ENCODE data around the gene DLGAP4. TPM values are rescaled to one million over a fixed set of nuclear protein-coding genes. Genes with fewer than 3 reads are reported as not detected.
"Not testable (repeated sequence)": the region's sequence is repeated elsewhere in the genome, so short reads cannot be mapped to it uniquely, and the experiment has no call there.

DLGAP4 gene
- total RNA-seq, 5 donors from 2014 or later (not counting 1 experiment from before 2014, with no cell fraction given), result 36.4 to 54.4 (median 43.9) TPM

GRCh38 chr20:36471885-36472636 is 165.9 kb downstream of the DLGAP4 start:
- H3K4me1 ChIP-seq (ENCODE audit: control insufficient read depth in 1 of 2, extremely low read depth in 1 of 2, insufficient read depth in 2 of 2, low read length in 2 of 2), result peaks cover 30 to 42% of the 10 kb centered on the region in 2 experiments
- ATAC-seq (replicated peaks in 1 of 4), result no peak
- no peaks in the 10 kb centered on the region for H3K9me3 ChIP-seq
- Mint-ChIP-seq H3K27ac (peak overlapping the region; percentile 83 to 86), H3K27me3 (no peaks in the 10 kb centered on the region), H3K36me3 (peaks cover 4% of the 10 kb centered on the region), H3K9me3 (no peaks in the 10 kb centered on the region), H3K4me1 (peaks cover 59 to 69% (median 68%) of the 10 kb centered on the region in 3 donors), H3K4me3 (peak overlapping the region; percentile 52 to 67 (median 65))
- POLR2A ChIA-PET, result interaction anchor here in 1 of 2 donors (0.6 kb wide), 1 partner anchor 337 kb away, joined by 5 read pairs; no protein-coding TSS in a partner anchor
- 94% methylated on average over 3 of the region's 9 CpGs for WGBS (ENCODE audit: insufficient coverage)
- H3K27ac ChIP-seq (ENCODE audit: low read length), result peak overlapping the region; percentile 66
- no peaks in the 10 kb centered on the region for H3K36me3 ChIP-seq (ENCODE audit: control insufficient read depth in 2 of 2, extremely low read depth in 1 of 2, insufficient read depth in 1 of 2, low read length in 1 of 2)
- no peaks in the 10 kb centered on the region for H3K27me3 ChIP-seq (replicated peaks in 1 of 2; ENCODE audit: control insufficient read depth in 2 of 2, extremely low read depth in 1 of 2, insufficient read depth in 2 of 2, low read length in 1 of 2)
- DNase-seq, result no peak
- CTCF ChIA-PET, result interaction anchor here (0.6 to 0.8 kb wide), 6 partner anchors 16 to 370 kb away, joined by 3 to 6 read pairs (median 4); partner anchors contain the start of gene RAB5IF (in 1 of the 2)
- peak overlapping the region in 1 of 2 donors; percentile 28 for H3K4me3 ChIP-seq (ENCODE audit: control insufficient read depth in 1 of 2, extremely low read depth in 1 of 2, low read length in 1 of 2)

GRCh38 chr20:36472637-36473090 is 166.5 kb downstream of the DLGAP4 start:
- ATAC-seq (replicated peaks in 1 of 4) (peak; percentile 76 to 93 (median 78)), DNase-seq (peak in 15 of 35 experiments; percentile 8 to 42 (median 24))
- H3K4me1 Mint-ChIP-seq, result peaks cover 53 to 63% (median 62%) of the 10 kb centered on the region in 3 donors
- POLR2A ChIA-PET, result no interaction called here
- H3K27me3 Mint-ChIP-seq, result no peaks in the 10 kb centered on the region
- H3K9me3 Mint-ChIP-seq, result no peaks in the 10 kb centered on the region
- Histone ChIP-seq H3K36me3 (ENCODE audit: control insufficient read depth in 2 of 2, extremely low read depth in 1 of 2, insufficient read depth in 1 of 2, low read length in 1 of 2) (no peaks in the 10 kb centered on the region), H3K9me3 (no peaks in the 10 kb centered on the region), H3K4me1 (ENCODE audit: control insufficient read depth in 1 of 2, extremely low read depth in 1 of 2, insufficient read depth in 2 of 2, low read length in 2 of 2) (peaks cover 24 to 36% of the 10 kb centered on the region in 2 experiments), H3K27ac (ENCODE audit: low read length) (peak overlapping the region; percentile 66), H3K27me3 (replicated peaks in 1 of 2; ENCODE audit: control insufficient read depth in 2 of 2, extremely low read depth in 1 of 2, insufficient read depth in 2 of 2, low read length in 1 of 2) (no peaks in the 10 kb centered on the region), H3K4me3 (ENCODE audit: control insufficient read depth in 1 of 2, extremely low read depth in 1 of 2, low read length in 1 of 2) (peak overlapping the region in 1 of 2 donors; percentile 28)
- H3K4me3 Mint-ChIP-seq, result peak overlapping the region; percentile 52 to 67 (median 65)
- WGBS (ENCODE audit: insufficient coverage), result 62% methylated on average over 4 of the region's 6 CpGs
- peaks cover 4% of the 10 kb centered on the region for H3K36me3 Mint-ChIP-seq
- peak overlapping the region; percentile 83 to 86 for H3K27ac Mint-ChIP-seq
- CTCF ChIA-PET, result interaction anchor here (0.6 kb wide), 3 partner anchors 17 to 369 kb away, joined by 3 to 4 read pairs (median 3); no protein-coding TSS in a partner anchor

- Histone ChIP-seq H3K27me3 (replicated peaks in 1 of 2; ENCODE audit: control insufficient read depth in 2 of 2, extremely low read depth in 1 of 2, insufficient read depth in 2 of 2, low read length in 1 of 2) (no peaks in the 10 kb centered on the region), H3K4me1 (ENCODE audit: control insufficient read depth in 1 of 2, extremely low read depth in 1 of 2, insufficient read depth in 2 of 2, low read length in 2 of 2) (peaks cover 19 to 31% of the 10 kb centered on the region in 2 experiments), H3K27ac (ENCODE audit: low read length) (peak overlapping the region; percentile 66), H3K9me3 (no peaks in the 10 kb centered on the region), H3K4me3 (ENCODE audit: control insufficient read depth in 1 of 2, extremely low read depth in 1 of 2, low read length in 1 of 2) (peak overlapping the region in 1 of 2 donors; percentile 28), H3K36me3 (ENCODE audit: control insufficient read depth in 2 of 2, extremely low read depth in 1 of 2, insufficient read depth in 1 of 2, low read length in 1 of 2) (no peaks in the 10 kb centered on the region)
- ATAC-seq (replicated peaks in 1 of 4), result no peak
- ChIA-PET POLR2A (interaction anchor here in 1 of 2 donors (0.6 kb wide), 1 partner anchor 100 kb away, joined by 7 read pairs; the partner anchor contains the start of gene TGIF2), CTCF (interaction anchor here in 1 of 2 donors (0.6 kb wide), 1 partner anchor 303 kb away, joined by 7 read pairs; no protein-coding TSS in a partner anchor)
- no CpG with 5 or more reads among the region's 2 CpGs for WGBS (ENCODE audit: insufficient coverage)
- Mint-ChIP-seq H3K9me3 (no peaks in the 10 kb centered on the region), H3K27me3 (no peaks in the 10 kb centered on the region), H3K4me3 (peak overlapping the region in 1 of 3 donors; percentile 67), H3K4me1 (peaks cover 52 to 62% (median 61%) of the 10 kb centered on the region in 3 donors), H3K27ac (peak overlapping the region; percentile 83 to 86), H3K36me3 (peaks cover 7% of the 10 kb centered on the region)
- no peak for DNase-seq
These were observed 167.0 kb downstream of the DLGAP4 start for GRCh38 chr20:36473164-36473563.

- no CpG with 5 or more reads among the region's 1 CpG for WGBS (ENCODE audit: insufficient coverage)
- CTCF ChIA-PET, result no interaction called here
- no peaks in the 10 kb centered on the region for H3K9me3 Mint-ChIP-seq
- no peak overlapping the region for H3K4me3 Mint-ChIP-seq
- DNase-seq (no peak), ATAC-seq (replicated peaks in 1 of 4) (no peak)
- POLR2A ChIA-PET, result no interaction called here
- no peaks in the 10 kb centered on the region for H3K36me3 ChIP-seq (ENCODE audit: control insufficient read depth in 2 of 2, extremely low read depth in 1 of 2, insufficient read depth in 1 of 2, low read length in 1 of 2)
- peaks cover 8% of the 10 kb centered on the region for H3K36me3 Mint-ChIP-seq
- no peaks in the 10 kb centered on the region for H3K9me3 ChIP-seq
- H3K27me3 Mint-ChIP-seq, result no peaks in the 10 kb centered on the region
- no peak overlapping the region for H3K27ac ChIP-seq (ENCODE audit: low read length)
- H3K27ac Mint-ChIP-seq, result peak overlapping the region; percentile 15 to 37
- no peaks in the 10 kb centered on the region for H3K27me3 ChIP-seq (replicated peaks in 1 of 2; ENCODE audit: control insufficient read depth in 2 of 2, extremely low read depth in 1 of 2, insufficient read depth in 2 of 2, low read length in 1 of 2)
- peaks cover 13 to 22% of the 10 kb centered on the region in 2 experiments for H3K4me1 ChIP-seq (ENCODE audit: control insufficient read depth in 1 of 2, extremely low read depth in 1 of 2, insufficient read depth in 2 of 2, low read length in 2 of 2)
- H3K4me1 Mint-ChIP-seq, result peaks cover 56 to 66% (median 64%) of the 10 kb centered on the region in 3 donors
- no peak overlapping the region for H3K4me3 ChIP-seq (ENCODE audit: control insufficient read depth in 1 of 2, extremely low read depth in 1 of 2, low read length in 1 of 2)
These were observed 168.4 kb downstream of the DLGAP4 start for GRCh38 chr20:36474563-36474962.

DNA sequence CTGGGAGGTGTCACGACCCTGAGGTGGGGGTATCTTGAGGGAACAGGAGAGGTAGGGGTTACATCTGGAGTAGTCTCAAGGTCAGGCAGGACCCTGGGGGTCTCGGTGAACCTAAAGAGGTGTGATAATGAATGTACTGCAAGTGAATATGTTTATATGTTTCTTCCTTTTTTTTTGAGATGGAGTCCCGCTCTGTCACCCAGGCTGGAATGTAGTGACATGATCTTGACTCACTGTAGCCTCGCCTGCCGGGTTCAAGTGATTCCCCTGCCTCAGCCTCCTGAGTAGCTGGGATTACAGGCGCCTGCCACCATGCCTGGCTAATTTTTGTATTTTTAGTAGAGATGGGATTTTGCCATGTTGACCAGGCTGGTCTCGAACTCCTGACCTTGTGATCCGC is 168.9 kb downstream of the DLGAP4 start:
- H3K9me3 Mint-ChIP-seq; ATAC-seq (replicated peaks in 1 of 4); H3K27ac ChIP-seq (ENCODE audit: low read length); POLR2A ChIA-PET; H3K4me3 ChIP-seq (ENCODE audit: control insufficient read depth in 1 of 2, extremely low read depth in 1 of 2, low read length in 1 of 2); H3K4me3 Mint-ChIP-seq; H3K27me3 Mint-ChIP-seq; H3K9me3 ChIP-seq; H3K36me3 ChIP-seq (ENCODE audit: control insufficient read depth in 2 of 2, extremely low read depth in 1 of 2, insufficient read depth in 1 of 2, low read length in 1 of 2); H3K36me3 Mint-ChIP-seq; CTCF ChIA-PET; H3K27me3 ChIP-seq (replicated peaks in 1 of 2; ENCODE audit: control insufficient read depth in 2 of 2, extremely low read depth in 1 of 2, insufficient read depth in 2 of 2, low read length in 1 of 2); DNase-seq: not testable (repeated sequence)
- peaks cover 60 to 68% (median 65%) of the 10 kb centered on the region in 3 donors for H3K4me1 Mint-ChIP-seq
- H3K27ac Mint-ChIP-seq, result peak overlapping the region; percentile 15 to 37
- 94% methylated on average over 2 of the region's 8 CpGs for WGBS (ENCODE audit: insufficient coverage)
- H3K4me1 ChIP-seq (ENCODE audit: control insufficient read depth in 1 of 2, extremely low read depth in 1 of 2, insufficient read depth in 2 of 2, low read length in 2 of 2), result peaks cover 13 to 25% of the 10 kb centered on the region in 2 experiments

DNA sequence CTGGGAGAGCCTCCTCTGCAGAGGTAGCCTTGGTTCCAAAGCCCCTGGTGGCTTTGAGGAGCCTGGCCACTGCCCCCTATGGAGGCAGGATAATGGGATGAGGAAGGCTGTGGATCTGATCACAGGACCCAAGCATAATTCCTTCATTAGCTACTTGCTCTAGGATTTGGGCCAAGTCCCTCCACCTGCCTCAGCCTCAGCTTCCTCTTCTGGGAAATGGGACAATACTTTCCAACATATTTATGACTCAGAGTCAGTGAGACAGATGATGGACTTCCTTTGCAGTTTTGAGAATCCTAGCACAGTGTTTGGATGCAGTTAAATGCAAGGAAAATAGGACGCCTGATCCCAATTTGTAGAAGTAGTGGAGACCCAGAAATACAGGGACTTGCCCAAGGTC is 171.3 kb downstream of the DLGAP4 start:
- H3K27me3 Mint-ChIP-seq, result no peaks in the 10 kb centered on the region
- peaks cover 55 to 64% (median 58%) of the 10 kb centered on the region in 3 donors for H3K4me1 Mint-ChIP-seq
- H3K27me3 ChIP-seq (replicated peaks in 1 of 2; ENCODE audit: control insufficient read depth in 2 of 2, extremely low read depth in 1 of 2, insufficient read depth in 2 of 2, low read length in 1 of 2), result no peaks in the 10 kb centered on the region
- H3K4me3 Mint-ChIP-seq, result no peak overlapping the region
- ChIA-PET CTCF (no interaction called here), POLR2A (no interaction called here)
- H3K27ac ChIP-seq (ENCODE audit: low read length), result no peak overlapping the region
- no peak overlapping the region for H3K4me3 ChIP-seq (ENCODE audit: control insufficient read depth in 1 of 2, extremely low read depth in 1 of 2, low read length in 1 of 2)
- H3K9me3 ChIP-seq, result no peaks in the 10 kb centered on the region
- no peaks in the 10 kb centered on the region for H3K36me3 ChIP-seq (ENCODE audit: control insufficient read depth in 2 of 2, extremely low read depth in 1 of 2, insufficient read depth in 1 of 2, low read length in 1 of 2)
- peaks cover 2 to 19% of the 10 kb centered on the region in 2 experiments for H3K4me1 ChIP-seq (ENCODE audit: control insufficient read depth in 1 of 2, extremely low read depth in 1 of 2, insufficient read depth in 2 of 2, low read length in 2 of 2)
- WGBS (ENCODE audit: insufficient coverage), result no CpG with 5 or more reads among the region's 1 CpG
- H3K36me3 Mint-ChIP-seq, result peaks cover 7% of the 10 kb centered on the region
- ATAC-seq (replicated peaks in 1 of 4) (no peak), DNase-seq (no peak)
- no peak overlapping the region for H3K27ac Mint-ChIP-seq
- no peaks in the 10 kb centered on the region for H3K9me3 Mint-ChIP-seq
